Measurements from ENCODE around the gene AMBN.

AMBN gene, protein sequence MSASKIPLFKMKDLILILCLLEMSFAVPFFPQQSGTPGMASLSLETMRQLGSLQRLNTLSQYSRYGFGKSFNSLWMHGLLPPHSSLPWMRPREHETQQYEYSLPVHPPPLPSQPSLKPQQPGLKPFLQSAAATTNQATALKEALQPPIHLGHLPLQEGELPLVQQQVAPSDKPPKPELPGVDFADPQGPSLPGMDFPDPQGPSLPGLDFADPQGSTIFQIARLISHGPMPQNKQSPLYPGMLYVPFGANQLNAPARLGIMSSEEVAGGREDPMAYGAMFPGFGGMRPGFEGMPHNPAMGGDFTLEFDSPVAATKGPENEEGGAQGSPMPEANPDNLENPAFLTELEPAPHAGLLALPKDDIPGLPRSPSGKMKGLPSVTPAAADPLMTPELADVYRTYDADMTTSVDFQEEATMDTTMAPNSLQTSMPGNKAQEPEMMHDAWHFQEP

DNA sequence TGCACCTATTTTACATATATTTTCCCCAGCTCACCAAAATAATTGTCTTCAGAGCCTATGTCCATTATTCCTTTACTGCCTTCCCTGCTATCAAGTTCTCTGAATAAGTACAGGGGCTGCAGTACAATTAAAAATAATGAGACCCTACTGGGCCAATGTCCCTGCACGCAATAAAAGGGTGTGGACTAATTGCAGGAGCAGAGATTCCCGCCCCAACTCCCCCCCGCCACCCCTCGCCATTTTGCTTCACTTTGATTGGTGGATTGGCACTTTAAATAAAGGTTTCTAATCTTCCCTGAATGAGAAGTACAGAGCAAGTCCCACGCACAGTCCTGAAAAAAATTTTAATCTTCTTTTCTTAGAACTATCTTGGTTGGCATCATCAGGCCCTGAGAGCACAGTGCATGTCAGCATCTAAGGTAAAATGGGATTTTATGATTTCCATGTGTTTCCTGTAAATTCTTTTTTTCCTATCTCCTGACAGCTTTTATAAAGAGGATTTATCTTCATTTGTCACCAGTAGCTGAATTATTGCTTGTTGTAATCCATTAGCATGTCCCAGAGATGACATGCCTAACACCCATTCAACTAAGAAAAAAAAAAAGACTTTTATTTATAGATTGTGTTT, at the start of gene AMBN:
AMBN (plus strand) TSS at position 302 of the 628 bp plus-strand sequence; CDS start at position 405, 103 bp downstream.
- TF ChIP-seq CTCF (IDR thresholded peaks at IDR 0.05; ENCODE audit: low read depth, low read length): no peak

DNA sequence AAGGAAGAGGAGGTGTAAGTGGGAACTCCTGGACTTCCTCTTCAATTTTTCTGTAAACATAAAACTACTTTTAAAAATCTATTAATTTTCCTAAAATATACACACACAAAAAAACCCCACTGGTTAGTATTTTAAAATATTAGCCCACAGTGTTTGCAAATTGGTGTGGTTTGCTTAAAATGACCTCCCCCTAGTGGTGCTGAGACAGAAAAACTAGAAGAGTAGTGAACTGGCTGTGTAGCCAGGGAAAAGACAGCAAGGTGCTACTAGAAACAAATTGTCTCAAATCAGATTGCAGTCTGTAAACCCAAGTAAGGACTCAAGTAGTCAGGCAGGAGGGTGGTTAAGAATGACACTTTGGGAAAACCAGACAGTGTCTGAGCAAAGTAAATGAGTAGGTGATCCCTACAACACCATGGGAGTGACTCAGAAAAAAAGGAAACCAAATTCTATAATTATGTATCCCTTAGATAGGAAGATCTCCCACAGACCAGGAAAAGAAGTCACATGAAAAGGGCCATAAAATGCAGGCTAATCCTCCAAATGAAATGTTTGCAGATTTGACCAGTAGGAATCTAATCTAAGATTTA, 47.7 kb upstream of the AMBN start:
- TF ChIP-seq CTCF (IDR thresholded peaks at IDR 0.05; ENCODE audit: low read depth, low read length): peak; percentile 46
- DNase-seq (ENCODE audit: extremely low read depth, low read depth): no peak

More for the DNA sequence above, at the start of gene AMBN:
- no peak for DNase-seq (ENCODE audit: extremely low read depth, low read depth)

DNA sequence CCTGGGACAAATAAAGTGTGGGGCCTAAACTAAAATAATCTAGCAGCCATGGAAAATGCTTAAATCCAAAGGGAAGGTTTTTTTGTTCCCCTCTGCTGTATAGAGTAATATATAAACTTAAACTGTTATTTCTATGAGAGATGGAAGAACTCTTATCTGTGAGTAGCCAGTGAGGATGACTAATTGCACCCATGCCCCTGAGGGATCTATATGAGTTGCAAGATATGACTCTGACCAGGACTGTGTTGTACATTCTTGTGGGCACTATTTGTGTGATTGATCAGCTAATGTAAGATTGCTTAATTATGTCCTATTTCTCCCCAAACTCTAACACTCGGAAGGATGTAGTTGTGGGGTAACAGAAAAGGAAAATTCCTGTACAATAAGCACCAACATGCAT, 35.2 kb upstream of the AMBN start:
- no peak for TF ChIP-seq CTCF (IDR thresholded peaks at IDR 0.05; ENCODE audit: low read depth, low read length)

DNA sequence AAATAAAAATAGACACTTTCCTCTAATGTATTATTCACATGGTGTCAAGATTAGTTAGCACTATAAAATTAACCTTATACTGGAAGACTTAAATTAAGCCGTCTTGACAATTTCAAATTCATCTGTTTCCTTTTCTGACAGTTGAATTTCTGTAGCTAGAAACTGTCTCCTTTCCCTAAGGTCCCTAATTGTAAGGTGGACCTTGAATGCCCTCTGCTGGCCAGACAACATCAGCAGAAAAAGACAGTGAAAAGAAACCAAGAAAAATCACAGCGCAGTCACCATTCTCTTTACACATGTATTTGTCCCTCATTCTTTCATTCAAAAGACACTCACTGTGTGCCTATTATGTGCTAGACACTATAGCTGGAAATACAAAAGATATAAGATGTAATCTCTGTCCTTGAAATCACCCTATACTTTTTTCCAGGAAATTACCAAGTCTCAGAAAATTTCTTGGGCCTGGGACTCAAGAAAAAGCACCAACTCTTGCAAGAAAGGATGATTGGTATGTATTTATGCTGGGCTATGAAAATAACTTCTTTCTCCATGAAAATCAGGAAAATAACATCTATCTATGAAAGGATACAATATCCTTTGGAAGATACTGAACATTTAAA, 32.7 kb upstream of the AMBN start:
- peak; percentile 87 for TF ChIP-seq CTCF (IDR thresholded peaks at IDR 0.05; ENCODE audit: low read depth, low read length)
- peak; percentile 5 for DNase-seq (ENCODE audit: extremely low read depth, low read depth)

More for the DNA sequence above, 35.2 kb upstream of the AMBN start:
- no peak for DNase-seq (ENCODE audit: extremely low read depth, low read depth)

DNA sequence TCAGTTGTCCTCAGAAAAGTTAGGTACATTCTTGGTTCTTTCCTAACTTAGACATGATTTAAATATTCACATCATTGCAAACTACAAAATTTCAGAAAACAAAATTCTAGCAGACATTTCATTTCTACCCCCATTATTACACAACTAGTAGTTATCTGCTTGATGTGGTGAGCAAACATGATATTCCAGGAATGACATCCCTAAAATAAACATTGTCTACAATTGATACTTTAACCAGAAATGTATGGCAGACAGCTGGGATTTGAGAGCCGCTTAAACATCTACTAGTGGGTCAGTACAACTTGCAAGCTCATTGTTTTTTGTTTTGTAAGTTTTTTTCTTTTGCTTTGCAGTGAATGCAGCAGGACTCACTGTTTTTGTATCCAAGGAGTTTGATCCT, 32.1 kb upstream of the AMBN start:
- DNase-seq (ENCODE audit: extremely low read depth, low read depth): no peak
- no peak for TF ChIP-seq CTCF (IDR thresholded peaks at IDR 0.05; ENCODE audit: low read depth, low read length)

GRCh38 chr4:70564033-70564432, 28.0 kb upstream of the AMBN start:
- DNase-seq (ENCODE audit: extremely low read depth, low read depth): no peak
- TF ChIP-seq CTCF (IDR thresholded peaks at IDR 0.05; ENCODE audit: low read depth, low read length): no peak

Data from AG09319 (cell line).